CD4-positive, alpha-beta T cell (primary cell): ENCODE measurements around the gene CAB39L. TPM values are rescaled to one million over a fixed set of nuclear protein-coding genes. Genes with fewer than 3 reads are reported as not detected.

Experiments
- ATAC-seq: fragments of 200-7000 bp; cut with Tn5 transposase; one replicate; pipeline ENCODE4 v1.10.0; 2022; ENCODE audit warnings: mild to moderate bottlenecking; ENCODE audit not compliant: poor library complexity
- CTCF ChIA-PET: fragments of 350-600 bp; sonication (Branson Sonifier 250); formaldehyde crosslinking; loops from one replicate; lab custom pipeline; 2021; ENCODE audit warnings: antibody characterized with exemption, inconsistent platforms; lab: Charles Lee
- POLR2A ChIA-PET: fragments of 350-600 bp; sonication (Branson Sonifier 250); formaldehyde crosslinking; loops from one replicate; lab custom pipeline; 2021; ENCODE audit warnings: antibody characterized with exemption, inconsistent platforms; lab: Charles Lee
- DNase-seq, 14 experiments: peaks; one replicate each; pipeline ENCODE4 v3.0.0-alpha.2; 2013 to 2020; ENCODE audit warnings: mixed read lengths in 2 of 14
- H3K27ac ChIP-seq, 2 donors: one replicate each; pipeline versions ENCODE4 v1.5.1 to v1.7.0; 2013; ENCODE audit warnings: low read length in 2 of 2, low read depth in 1 of 2, mild to moderate bottlenecking in 1 of 2
- H3K27me3 ChIP-seq, 2 experiments: 1 replicate in 1 of 2; 2 replicates in 1 of 2; pipeline versions ENCODE4 v1.6.1 to v1.7.0; 2013; ENCODE audit warnings: low read length in 2 of 2, control low read depth in 1 of 2, mild to moderate bottlenecking in 1 of 2, moderate library complexity in 1 of 2; ENCODE audit not compliant: insufficient read depth in 2 of 2, control insufficient read depth in 1 of 2
- H3K36me3 ChIP-seq: one replicate; pipeline ENCODE4 v1.6.1; 2013; ENCODE audit warnings: low read length, control low read depth; ENCODE audit not compliant: insufficient read depth
- H3K4me1 ChIP-seq: one replicate; pipeline ENCODE4 v1.6.1; 2013; ENCODE audit warnings: low read length, control low read depth; ENCODE audit not compliant: insufficient read depth
- H3K4me3 ChIP-seq: one replicate; pipeline ENCODE4 v1.5.1; 2013; ENCODE audit warnings: mild to moderate bottlenecking, low read length, moderate library complexity
- H3K9me3 ChIP-seq, 2 experiments: 1 replicate in 1 of 2; 2 replicates in 1 of 2; pipeline versions ENCODE4 v1.6.1 to v1.7.0; 2013; ENCODE audit warnings: low read length in 2 of 2, mild to moderate bottlenecking in 2 of 2, control low read depth in 1 of 2, moderate library complexity in 1 of 2; ENCODE audit not compliant: control insufficient read depth in 1 of 2, insufficient read depth in 1 of 2
- H3K27ac Mint-ChIP-seq: one replicate; pipeline ENCODE4 v1.8.0; 2020; ENCODE audit warnings: mixed read lengths
- H3K27me3 Mint-ChIP-seq: one replicate; pipeline ENCODE4 v1.8.0; 2021; ENCODE audit warnings: mixed read lengths
- H3K36me3 Mint-ChIP-seq: one replicate; pipeline ENCODE4 v1.8.0; 2021; ENCODE audit warnings: low read depth, mixed read lengths
- H3K4me1 Mint-ChIP-seq: one replicate; pipeline ENCODE4 v1.8.0; 2021; ENCODE audit warnings: low read depth, mixed read lengths
- H3K4me3 Mint-ChIP-seq: one replicate; pipeline ENCODE4 v1.8.0; 2020; ENCODE audit warnings: mild to moderate bottlenecking, mixed read lengths
- H3K9me3 Mint-ChIP-seq: one replicate; pipeline ENCODE4 v1.8.0; 2020; ENCODE audit warnings: mixed read lengths
- CTCF ChIP-seq: fragments of 200-600 bp; IDR thresholded peaks from one replicate; pipeline ENCODE4 v1.8.0; 2022; ENCODE audit warnings: antibody characterized with exemption, mild to moderate bottlenecking
- intact Hi-C, 2 experiments: fragments of 100-400 bp; cut with DNase I in 1 of 2; cut with micrococcal nuclease in 1 of 2; formaldehyde crosslinking; loops; one replicate each; pipeline versions ENCODE4 v1.15.1 to v1.9.0; 2023 to 2025; cut with DNase I, micrococcal nuclease
- total RNA-seq, 174 experiments: library from RNA in 2 of 174; stranded (reverse) in 2 of 174; gene quantifications; one replicate each; pipeline ENCODE4 v1.2.3 and lab custom pipeline; 2021 to 2026

CAB39L gene
- total RNA-seq, 2 experiments from 2014 or later, result 1.9 to 2.5 TPM

- peaks cover 10% of the 10 kb centered on the region for H3K9me3 Mint-ChIP-seq
- no peak for ATAC-seq
- H3K27me3 Mint-ChIP-seq, result no peaks in the 10 kb centered on the region
- TF ChIP-seq CTCF, result no peak
- no peak overlapping the region for H3K27ac ChIP-seq
- no peaks in the 10 kb centered on the region for H3K27me3 ChIP-seq
- ChIA-PET POLR2A (no interaction called here), CTCF (no interaction called here)
- no peak overlapping the region for H3K4me3 Mint-ChIP-seq
- no peaks in the 10 kb centered on the region for H3K36me3 ChIP-seq
- no peak overlapping the region for H3K27ac Mint-ChIP-seq
- H3K9me3 ChIP-seq, result peaks cover 3 to 17% of the 10 kb centered on the region in 2 experiments
- intact Hi-C loops, result no loop called here
- no peaks in the 10 kb centered on the region for H3K4me1 Mint-ChIP-seq
- H3K36me3 Mint-ChIP-seq, result peaks cover 27% of the 10 kb centered on the region
- no peaks in the 10 kb centered on the region for H3K4me1 ChIP-seq
- H3K4me3 ChIP-seq, result no peak overlapping the region
- DNase-seq, result no peak
Observed at GRCh38 chr13:49407068-49407467, 36.8 kb downstream of the CAB39L start.

- Histone ChIP-seq H3K4me3 (no peak overlapping the region), H3K36me3 (no peaks in the 10 kb centered on the region), H3K9me3 (peaks cover 3 to 17% of the 10 kb centered on the region in 2 experiments), H3K27me3 (no peaks in the 10 kb centered on the region), H3K27ac (no peak overlapping the region), H3K4me1 (no peaks in the 10 kb centered on the region)
- ATAC-seq (no peak), DNase-seq (no peak)
- H3K36me3 Mint-ChIP-seq, result peaks cover 27% of the 10 kb centered on the region
- H3K4me1 Mint-ChIP-seq, result no peaks in the 10 kb centered on the region
- ChIA-PET CTCF (no interaction called here), POLR2A (no interaction called here)
- no peaks in the 10 kb centered on the region for H3K27me3 Mint-ChIP-seq
- H3K27ac Mint-ChIP-seq, result no peak overlapping the region
- H3K9me3 Mint-ChIP-seq, result peaks cover 10% of the 10 kb centered on the region
- no peak overlapping the region for H3K4me3 Mint-ChIP-seq
- intact Hi-C loops, result no loop called here
- TF ChIP-seq CTCF, result no peak
Observed at GRCh38 chr13:49404703-49405020, 39.2 kb downstream of the CAB39L start.

- DNase-seq, result no peak
- ATAC-seq, result no peak
- Histone ChIP-seq H3K27me3 (no peaks in the 10 kb centered on the region), H3K36me3 (no peaks in the 10 kb centered on the region), H3K4me3 (no peak overlapping the region), H3K4me1 (no peaks in the 10 kb centered on the region), H3K27ac (no peak overlapping the region), H3K9me3 (peaks cover 3 to 17% of the 10 kb centered on the region in 2 experiments)
- Mint-ChIP-seq H3K27ac (no peak overlapping the region), H3K4me3 (no peak overlapping the region), H3K9me3 (peaks cover 10% of the 10 kb centered on the region), H3K27me3 (no peaks in the 10 kb centered on the region), H3K4me1 (no peaks in the 10 kb centered on the region), H3K36me3 (peaks cover 27% of the 10 kb centered on the region)
- ChIA-PET POLR2A (no interaction called here), CTCF (no interaction called here)
- TF ChIP-seq CTCF, result no peak
- intact Hi-C loops, result no loop called here
Observed at GRCh38 chr13:49403996-49404702, 39.7 kb downstream of the CAB39L start.
